B cell (primary cell): ENCODE measurements around the gene CHMP6. TPM values are rescaled to one million over a fixed set of nuclear protein-coding genes. Genes with fewer than 3 reads are reported as not detected.

Experiments used
- ATAC-seq: fragments of 200-7000 bp; cut with Tn5 transposase; one replicate; pipeline ENCODE4 v1.10.0; 2021; ENCODE audit warnings: low read depth, mild to moderate bottlenecking, moderate number of reproducible peaks, moderate library complexity
- CTCF ChIA-PET: fragments of 350-600 bp; sonication (Branson Sonifier 250); formaldehyde crosslinking; loops from one replicate; lab custom pipeline; 2021; ENCODE audit warnings: antibody characterized with exemption, inconsistent platforms; lab: Charles Lee
- POLR2A ChIA-PET: fragments of 350-600 bp; sonication (Branson Sonifier 250); formaldehyde crosslinking; loops from one replicate; lab custom pipeline; 2021; ENCODE audit warnings: antibody characterized with exemption; lab: Charles Lee
- DNase-seq: peaks from one replicate; pipeline ENCODE4 v3.0.0; 2013
- H2AFZ ChIP-seq: 2 replicates; pipeline ENCODE4 v1.6.1; 2012; ENCODE audit warnings: mild to moderate bottlenecking, low read depth, low read length; ENCODE audit not compliant: insufficient read depth, poor library complexity, severe bottlenecking
- H3K27ac ChIP-seq, 2 donors: 1 replicate in 1 of 2; 2 replicates in 1 of 2; pipeline ENCODE4 v1.5.1; 2012 to 2013; ENCODE audit warnings: low read length in 2 of 2, mild to moderate bottlenecking in 2 of 2, moderate library complexity in 1 of 2
- H3K27me3 ChIP-seq, 4 experiments: fragments of 200-600 bp in 1 of 4; sonication (generic) in 1 of 4; replicated peaks in 1 of 4; 1 replicate in 2 of 4; 2 replicates in 2 of 4; pipeline versions ENCODE4 v1.6.1 to v1.7.0; 2013 to 2016; ENCODE audit warnings: low read length in 3 of 4, mild to moderate bottlenecking in 2 of 4, mixed read lengths in 1 of 4, moderate library complexity in 1 of 4; ENCODE audit not compliant: insufficient read depth in 4 of 4, control insufficient read depth in 3 of 4; ENCODE audit errors: control extremely low read depth in 1 of 4
- H3K36me3 ChIP-seq, 2 experiments: replicated peaks in 1 of 2; 1 replicate in 1 of 2; 2 replicates in 1 of 2; pipeline versions ENCODE4 v1.6.1 to v1.7.1; 2013; ENCODE audit warnings: low read length in 1 of 2; ENCODE audit not compliant: insufficient read depth in 2 of 2, control insufficient read depth in 1 of 2; ENCODE audit errors: control extremely low read depth in 1 of 2, extremely low read depth in 1 of 2
- H3K4me1 ChIP-seq, 2 donors: fragments of 200-600 bp in 1 of 2; sonication (generic) in 1 of 2; 1 replicate in 1 of 2; 2 replicates in 1 of 2; pipeline versions ENCODE4 v1.5.1 to v1.6.1; 2013 to 2017; ENCODE audit warnings: low read length in 2 of 2; ENCODE audit not compliant: control insufficient read depth in 2 of 2, insufficient read depth in 2 of 2
- H3K4me2 ChIP-seq: replicated peaks from 2 replicates; pipeline ENCODE3; 2012; ENCODE audit warnings: mild to moderate bottlenecking, low read depth, low read length; ENCODE audit not compliant: poor library complexity, severe bottlenecking
- H3K4me3 ChIP-seq, 5 experiments: fragments of 200-600 bp in 1 of 5; sonication (generic) in 1 of 5; 1 replicate in 3 of 5; 2 replicates in 2 of 5; pipeline versions ENCODE4 v1.5.1 to v1.7.0; 2011 to 2016; ENCODE audit warnings: low read length in 4 of 5, mild to moderate bottlenecking in 4 of 5, low read depth in 2 of 5, control low read depth in 1 of 5, moderate library complexity in 1 of 5; ENCODE audit not compliant: insufficient read depth in 1 of 5; ENCODE audit errors: control extremely low read depth in 1 of 5, extremely low read depth in 1 of 5
- H3K79me2 ChIP-seq: fragments of 200-600 bp; sonication (generic); one replicate; pipeline ENCODE4 v1.6.0; 2016; ENCODE audit warnings: low read length; ENCODE audit not compliant: control insufficient read depth, insufficient read depth
- H3K9ac ChIP-seq: fragments of 200-600 bp; sonication (generic); 2 replicates; pipeline ENCODE4 v1.6.1; 2017; ENCODE audit warnings: mild to moderate bottlenecking, low read length, moderate library complexity
- H3K9me3 ChIP-seq, 3 donors: one replicate each; pipeline versions ENCODE4 v1.6.1 to v1.7.1; 2013; ENCODE audit warnings: low read length in 2 of 3; ENCODE audit not compliant: control insufficient read depth in 2 of 3, insufficient read depth in 1 of 3; ENCODE audit errors: control extremely low read depth in 1 of 3
- H4K20me1 ChIP-seq: 2 replicates; pipeline ENCODE4 v1.6.0; 2012; ENCODE audit warnings: mild to moderate bottlenecking, low read length; ENCODE audit not compliant: insufficient read depth, control insufficient read depth, poor library complexity, severe bottlenecking
- H3K27ac Mint-ChIP-seq: one replicate; pipeline ENCODE4 v1.8.0; 2021; ENCODE audit warnings: mixed read lengths
- H3K27me3 Mint-ChIP-seq: one replicate; pipeline ENCODE4 v1.8.0; 2021; ENCODE audit warnings: mixed read lengths
- H3K4me1 Mint-ChIP-seq: one replicate; pipeline ENCODE4 v1.8.0; 2021; ENCODE audit warnings: mixed read lengths
- H3K4me3 Mint-ChIP-seq: one replicate; pipeline ENCODE4 v1.8.0; 2021; ENCODE audit warnings: mixed read lengths
- H3K9me3 Mint-ChIP-seq: one replicate; pipeline ENCODE4 v1.8.0; 2022; ENCODE audit warnings: mixed read lengths; ENCODE audit not compliant: insufficient read depth
- EZH2 ChIP-seq: IDR thresholded peaks from 2 replicates; pipeline ENCODE4 v1.6.1; 2012; ENCODE audit warnings: borderline replicate concordance, low read depth, mild to moderate bottlenecking, moderate library complexity, low read length; ENCODE audit not compliant: insufficient read depth, poor library complexity, severe bottlenecking
- WGBS: methylation state at CpG from one replicate; pipeline ENCODE4 v1.1.5; 2013; ENCODE audit warnings: missing lambda C conversion rate; ENCODE audit not compliant: insufficient coverage; 5-methylcytosine and 5-hydroxymethylcytosine counted together
- intact Hi-C: fragments of 100-400 bp; cut with micrococcal nuclease; formaldehyde crosslinking; loops from one replicate; pipeline ENCODE4 v1.10.0; 2022
- polyA plus RNA-seq: library from polyadenylated mRNA; depleted of rRNA; stranded (reverse); fragments of >200 nt; gene quantifications from 2 replicates; pipeline ENCODE4 v1.2.3, GENCODE V29; 2012
- total RNA-seq, 2 donors: library from RNA; stranded (reverse); fragments of 120-200 nt in 1 of 2; gene quantifications; 1 replicate in 1 of 2; 2 replicates in 1 of 2; pipeline versions ENCODE4 v1.2.3 to v1.2.4, GENCODE V29; 2013 to 2022
- TF ChIP-seq, protein P1 (sequence below): fragments of 200-600 bp; IDR thresholded peaks from one replicate; pipeline ENCODE4 v1.8.0; 2022; ENCODE audit warnings: antibody characterized with exemption, mild to moderate bottlenecking

Gene CHMP6
- total and polyA plus RNA-seq, 2 donors (not counting 1 experiment from before 2014, with no cell fraction given), result 21.2 to 46.2 TPM

DNA sequence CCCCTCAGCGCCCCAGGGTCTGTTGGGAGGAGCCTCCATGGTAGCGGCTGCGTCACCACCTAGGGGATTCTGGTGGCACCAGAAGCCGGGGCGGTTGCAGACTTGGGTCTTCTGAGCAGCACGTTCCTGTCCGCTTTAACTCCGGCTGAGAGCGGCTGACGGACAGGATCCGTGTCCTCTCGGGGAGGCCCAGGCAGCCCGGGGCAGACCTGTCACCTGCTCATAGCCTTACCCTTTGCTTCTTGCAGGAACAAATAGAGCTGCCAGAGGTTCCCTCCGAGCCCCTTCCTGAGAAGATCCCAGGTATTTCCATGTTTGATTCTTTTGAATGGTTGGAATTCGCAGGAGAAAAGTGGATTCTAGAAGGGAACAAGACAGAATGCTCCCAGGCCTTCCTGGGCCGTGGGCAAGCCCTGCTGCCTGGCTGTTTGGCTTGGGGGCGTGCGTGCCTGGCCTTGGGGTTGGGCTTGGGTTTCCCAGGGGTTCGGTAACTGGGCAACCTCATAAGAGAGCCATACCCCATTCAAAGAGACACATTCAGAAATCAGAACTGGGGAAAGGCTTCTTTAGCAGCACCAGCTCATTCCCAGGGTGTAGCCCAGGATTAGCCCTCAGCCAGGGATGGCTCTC is 6.6 kb downstream of the CHMP6 start:
- H3K27ac Mint-ChIP-seq, result no peak overlapping the region
- no peak overlapping the region for H3K27ac ChIP-seq
- 99% methylated on average over 18 of the region's 19 CpGs for WGBS
- no peaks in the 10 kb centered on the region for H3K79me2 ChIP-seq
- peaks cover 3% of the 10 kb centered on the region in 2 donors for H3K4me1 ChIP-seq
- no peak overlapping the region for H3K4me2 ChIP-seq
- no peaks in the 10 kb centered on the region for H3K9me3 Mint-ChIP-seq
- POLR2A ChIA-PET, result no interaction called here
- CTCF ChIA-PET, result interaction anchor here (1.0 kb wide), 1 partner anchor 23 kb away, joined by 3 read pairs; no protein-coding TSS in a partner anchor
- no peak for TF ChIP-seq EZH2
- TF ChIP-seq, protein P1, sequence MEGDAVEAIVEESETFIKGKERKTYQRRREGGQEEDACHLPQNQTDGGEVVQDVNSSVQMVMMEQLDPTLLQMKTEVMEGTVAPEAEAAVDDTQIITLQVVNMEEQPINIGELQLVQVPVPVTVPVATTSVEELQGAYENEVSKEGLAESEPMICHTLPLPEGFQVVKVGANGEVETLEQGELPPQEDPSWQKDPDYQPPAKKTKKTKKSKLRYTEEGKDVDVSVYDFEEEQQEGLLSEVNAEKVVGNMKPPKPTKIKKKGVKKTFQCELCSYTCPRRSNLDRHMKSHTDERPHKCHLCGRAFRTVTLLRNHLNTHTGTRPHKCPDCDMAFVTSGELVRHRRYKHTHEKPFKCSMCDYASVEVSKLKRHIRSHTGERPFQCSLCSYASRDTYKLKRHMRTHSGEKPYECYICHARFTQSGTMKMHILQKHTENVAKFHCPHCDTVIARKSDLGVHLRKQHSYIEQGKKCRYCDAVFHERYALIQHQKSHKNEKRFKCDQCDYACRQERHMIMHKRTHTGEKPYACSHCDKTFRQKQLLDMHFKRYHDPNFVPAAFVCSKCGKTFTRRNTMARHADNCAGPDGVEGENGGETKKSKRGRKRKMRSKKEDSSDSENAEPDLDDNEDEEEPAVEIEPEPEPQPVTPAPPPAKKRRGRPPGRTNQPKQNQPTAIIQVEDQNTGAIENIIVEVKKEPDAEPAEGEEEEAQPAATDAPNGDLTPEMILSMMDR, result no peak
- no peak overlapping the region for H3K9ac ChIP-seq
- no peak for DNase-seq
- no peak overlapping the region for H3K4me3 Mint-ChIP-seq
- H3K27me3 ChIP-seq, result peaks cover 0 to 7% (median 2%) of the 10 kb centered on the region in 4 experiments
- H2AFZ ChIP-seq, result no peak overlapping the region
- no peaks in the 10 kb centered on the region for H3K9me3 ChIP-seq
- H4K20me1 ChIP-seq, result peaks cover 12% of the 10 kb centered on the region
- no peak overlapping the region for H3K4me3 ChIP-seq
- H3K36me3 ChIP-seq, result peaks cover 0 to 43% of the 10 kb centered on the region in 2 experiments
- peaks cover 2% of the 10 kb centered on the region for H3K4me1 Mint-ChIP-seq
- peaks cover 7% of the 10 kb centered on the region for H3K27me3 Mint-ChIP-seq
- intact Hi-C loops, result no loop called here
- ATAC-seq, result no peak

DNA sequence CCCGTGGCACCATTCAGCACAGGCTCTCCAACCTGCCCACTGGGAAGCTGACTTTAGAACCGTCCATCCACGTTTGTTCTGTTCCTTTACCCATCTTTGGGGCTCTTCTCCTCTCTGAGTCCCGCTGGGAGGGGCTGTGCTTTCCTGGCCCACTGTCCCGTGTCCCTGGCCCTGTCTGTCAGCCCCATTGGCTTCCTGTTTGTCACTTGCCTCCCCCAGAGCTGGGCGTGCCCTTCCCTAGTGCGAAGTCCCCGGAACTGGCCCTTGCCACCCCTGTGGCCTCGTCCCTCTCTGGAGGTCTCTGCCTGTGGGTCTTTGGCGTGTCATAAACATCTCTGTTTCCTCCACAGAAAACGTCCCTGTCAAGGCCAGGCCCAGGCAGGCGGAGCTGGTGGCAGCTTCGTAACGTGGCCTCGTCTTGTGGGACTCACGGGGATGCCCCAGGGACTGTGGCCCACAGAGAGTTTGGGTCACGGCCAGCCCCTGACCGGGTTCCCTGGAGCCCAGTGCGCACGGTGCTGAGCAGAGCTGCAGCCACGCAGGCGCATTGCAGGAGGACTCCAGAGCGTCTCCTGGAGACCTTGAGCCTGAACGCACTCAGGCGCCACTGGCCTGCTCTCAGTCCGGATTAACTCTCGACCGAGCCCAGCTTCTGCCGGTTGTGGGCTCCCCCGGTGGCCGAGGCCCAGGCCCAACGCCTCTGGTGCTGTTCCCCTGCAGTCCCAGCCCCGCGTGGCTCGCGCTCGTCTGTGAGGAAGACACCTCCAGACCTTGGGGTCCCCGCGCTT is 7.3 kb downstream of the CHMP6 start:
- Histone ChIP-seq H3K9ac (no peak overlapping the region), H3K36me3 (peaks cover 0 to 43% of the 10 kb centered on the region in 2 experiments), H3K9me3 (no peaks in the 10 kb centered on the region), H3K27ac (no peak overlapping the region), H3K4me2 (no peak overlapping the region), H3K4me1 (peaks cover 4 to 5% of the 10 kb centered on the region in 2 donors), H3K4me3 (no peak overlapping the region), H3K79me2 (no peaks in the 10 kb centered on the region), H2AFZ (no peak overlapping the region), H4K20me1 (peaks cover 5% of the 10 kb centered on the region), H3K27me3 (peaks cover 0 to 14% (median 6%) of the 10 kb centered on the region in 4 experiments)
- Mint-ChIP-seq H3K4me1 (peaks cover 6% of the 10 kb centered on the region), H3K4me3 (no peak overlapping the region), H3K27me3 (peaks cover 12% of the 10 kb centered on the region), H3K27ac (no peak overlapping the region), H3K9me3 (no peaks in the 10 kb centered on the region)
- ChIA-PET POLR2A (no interaction called here), CTCF (interaction anchor here (1.0 kb wide), 1 partner anchor 22 kb away, joined by 3 read pairs; no protein-coding TSS in a partner anchor)
- 93% methylated on average over 39 of the region's 39 CpGs for WGBS
- no peak for ATAC-seq
- intact Hi-C loops, result no loop called here
- DNase-seq, result peak; percentile 9
- no peak for TF ChIP-seq EZH2
- TF ChIP-seq, protein P1, result no peak
